Left ventricle myocardium inferior (tissue), 1 donor: ENCODE measurements around the gene CANT1. TPM values are rescaled to one million over a fixed set of nuclear protein-coding genes. Genes with fewer than 3 reads are reported as not detected.

Experiments
- DNase-seq: peaks from one replicate; pipeline ENCODE4 v3.0.0-alpha.2; 2020
- H3K27ac ChIP-seq: fragments of 200-600 bp; replicated peaks from 2 replicates; pipeline ENCODE4 v1.8.0; 2021
- H3K27me3 ChIP-seq: fragments of 200-600 bp; 2 replicates; pipeline ENCODE4 v1.8.0; 2021; ENCODE audit warnings: low read depth
- H3K36me3 ChIP-seq: fragments of 200-600 bp; 2 replicates; pipeline ENCODE4 v1.8.0; 2021
- H3K4me1 ChIP-seq: fragments of 200-600 bp; 2 replicates; pipeline ENCODE4 v1.8.0; 2021
- H3K4me3 ChIP-seq: fragments of 200-600 bp; 2 replicates; pipeline ENCODE4 v1.8.0; 2021; ENCODE audit warnings: mild to moderate bottlenecking, moderate library complexity
- H3K9me3 ChIP-seq: fragments of 200-600 bp; replicated peaks from 2 replicates; pipeline ENCODE4 v1.8.0; 2021
- intact Hi-C: fragments of 100-400 bp; cut with micrococcal nuclease; formaldehyde crosslinking; loops from one replicate; pipeline ENCODE4 v1.11.0; 2022
- total RNA-seq: library from RNA; stranded (reverse); fragmentation: NEBNext Ultra II Directional; extraction: Animal tissue kit (Norgen Biotek cat#: 25700); gene quantifications from one replicate; pipeline ENCODE4 v1.2.1, GENCODE V29; 2021
- TF ChIP-seq, protein P1 (sequence below): fragments of 200-600 bp; IDR thresholded peaks from 2 replicates; pipeline ENCODE4 v1.8.0; 2021; ENCODE audit warnings: antibody characterized with exemption, mild to moderate bottlenecking, borderline replicate concordance
- donor health status: DM: no; HTN: yes; CAD: no; lungs with severe emphysema.

Gene CANT1
- total RNA-seq, 1 donor from 2014 or later: 24.2 TPM

DNA sequence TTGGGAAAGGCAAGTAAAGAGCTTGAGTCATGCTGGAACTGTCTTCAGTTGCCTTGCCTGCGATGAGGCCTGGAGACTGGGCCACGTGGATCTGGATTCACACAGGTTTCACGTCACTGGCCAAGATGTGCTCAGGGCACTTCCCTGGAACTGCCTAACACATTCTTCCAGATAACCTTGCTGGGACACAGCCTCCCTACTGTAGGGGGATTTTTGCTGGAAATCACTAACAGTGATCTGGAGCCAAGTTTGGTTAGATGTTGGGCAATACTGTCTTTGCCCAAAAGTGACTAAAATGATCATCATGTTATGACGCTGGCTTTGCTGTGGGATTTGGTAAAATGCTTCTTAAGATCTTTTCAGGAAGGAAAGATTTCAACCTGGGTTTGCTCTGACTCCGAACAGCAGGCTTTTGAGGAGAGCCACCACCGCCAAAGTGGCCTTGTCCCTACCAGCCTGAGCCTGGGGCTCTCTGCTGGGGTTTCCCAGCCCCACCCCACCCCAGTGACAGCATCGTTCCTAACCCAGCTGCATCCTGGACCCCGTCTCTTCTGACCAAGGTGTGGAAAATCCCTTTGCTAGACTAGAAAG is 29.1 kb upstream of the CANT1 start:
- TF ChIP-seq, protein P1, sequence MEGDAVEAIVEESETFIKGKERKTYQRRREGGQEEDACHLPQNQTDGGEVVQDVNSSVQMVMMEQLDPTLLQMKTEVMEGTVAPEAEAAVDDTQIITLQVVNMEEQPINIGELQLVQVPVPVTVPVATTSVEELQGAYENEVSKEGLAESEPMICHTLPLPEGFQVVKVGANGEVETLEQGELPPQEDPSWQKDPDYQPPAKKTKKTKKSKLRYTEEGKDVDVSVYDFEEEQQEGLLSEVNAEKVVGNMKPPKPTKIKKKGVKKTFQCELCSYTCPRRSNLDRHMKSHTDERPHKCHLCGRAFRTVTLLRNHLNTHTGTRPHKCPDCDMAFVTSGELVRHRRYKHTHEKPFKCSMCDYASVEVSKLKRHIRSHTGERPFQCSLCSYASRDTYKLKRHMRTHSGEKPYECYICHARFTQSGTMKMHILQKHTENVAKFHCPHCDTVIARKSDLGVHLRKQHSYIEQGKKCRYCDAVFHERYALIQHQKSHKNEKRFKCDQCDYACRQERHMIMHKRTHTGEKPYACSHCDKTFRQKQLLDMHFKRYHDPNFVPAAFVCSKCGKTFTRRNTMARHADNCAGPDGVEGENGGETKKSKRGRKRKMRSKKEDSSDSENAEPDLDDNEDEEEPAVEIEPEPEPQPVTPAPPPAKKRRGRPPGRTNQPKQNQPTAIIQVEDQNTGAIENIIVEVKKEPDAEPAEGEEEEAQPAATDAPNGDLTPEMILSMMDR: no peak
- Histone ChIP-seq H3K36me3 (peaks cover 4% of the 10 kb centered on the region), H3K4me3 (no peak overlapping the region), H3K9me3 (no peaks in the 10 kb centered on the region), H3K27ac (peak overlapping the region; percentile 12), H3K4me1 (peaks cover 63% of the 10 kb centered on the region), H3K27me3 (no peaks in the 10 kb centered on the region)
- DNase-seq: no peak
- intact Hi-C loops: no loop called here

DNA sequence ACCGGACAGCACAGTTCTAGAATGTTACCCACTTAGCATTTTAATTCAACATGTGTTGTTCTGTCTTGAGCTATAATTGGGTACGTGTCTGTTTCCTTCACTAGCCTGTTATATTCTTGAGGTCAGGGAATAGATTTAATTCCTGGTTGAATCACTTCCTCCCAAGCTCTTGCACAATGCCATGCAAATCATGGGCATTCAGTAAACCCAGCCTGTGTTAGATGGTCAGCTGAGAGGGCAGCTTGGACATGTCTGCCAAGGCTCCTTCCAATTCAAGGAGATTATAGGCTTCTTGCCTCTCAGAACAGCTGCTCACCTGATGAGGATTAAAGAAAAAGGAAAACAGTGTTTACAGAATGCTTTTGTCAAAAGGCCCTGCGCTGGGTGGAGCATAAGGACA is 27.0 kb upstream of the CANT1 start:
- no peak for DNase-seq
- H3K36me3 ChIP-seq: peaks cover 4% of the 10 kb centered on the region
- intact Hi-C loops: no loop called here
- TF ChIP-seq, protein P1: no peak
- peaks cover 69% of the 10 kb centered on the region for H3K4me1 ChIP-seq
- H3K27ac ChIP-seq: peak overlapping the region; percentile 25
- no peaks in the 10 kb centered on the region for H3K9me3 ChIP-seq
- no peak overlapping the region for H3K4me3 ChIP-seq
- no peaks in the 10 kb centered on the region for H3K27me3 ChIP-seq

DNA sequence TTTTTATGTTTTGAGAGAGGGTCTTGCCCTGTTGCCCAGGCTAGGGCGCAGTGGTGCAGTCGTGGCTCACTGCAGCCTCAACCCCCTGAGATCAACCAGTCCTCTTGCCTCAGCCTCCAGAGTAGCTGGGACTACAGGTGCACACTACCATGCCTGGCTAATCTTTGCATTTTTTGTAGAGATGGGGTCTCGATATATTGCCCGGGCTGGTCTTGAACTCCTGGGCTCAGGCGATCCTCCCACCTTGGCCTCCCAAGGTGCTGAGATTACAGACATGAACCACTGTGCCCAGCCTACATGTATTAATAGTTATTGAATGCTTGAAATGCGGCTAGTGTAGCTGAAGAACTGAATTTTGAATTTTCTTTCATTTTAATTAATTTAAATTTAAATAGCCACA is 26.6 kb upstream of the CANT1 start:
- intact Hi-C loops: no loop called here
- Histone ChIP-seq H3K27ac (peak overlapping the region; percentile 25), H3K4me3 (no peak overlapping the region), H3K36me3 (peaks cover 4% of the 10 kb centered on the region), H3K9me3 (no peaks in the 10 kb centered on the region), H3K27me3 (no peaks in the 10 kb centered on the region), H3K4me1 (peaks cover 71% of the 10 kb centered on the region)
- no peak for DNase-seq
- TF ChIP-seq, protein P1: no peak

DNA sequence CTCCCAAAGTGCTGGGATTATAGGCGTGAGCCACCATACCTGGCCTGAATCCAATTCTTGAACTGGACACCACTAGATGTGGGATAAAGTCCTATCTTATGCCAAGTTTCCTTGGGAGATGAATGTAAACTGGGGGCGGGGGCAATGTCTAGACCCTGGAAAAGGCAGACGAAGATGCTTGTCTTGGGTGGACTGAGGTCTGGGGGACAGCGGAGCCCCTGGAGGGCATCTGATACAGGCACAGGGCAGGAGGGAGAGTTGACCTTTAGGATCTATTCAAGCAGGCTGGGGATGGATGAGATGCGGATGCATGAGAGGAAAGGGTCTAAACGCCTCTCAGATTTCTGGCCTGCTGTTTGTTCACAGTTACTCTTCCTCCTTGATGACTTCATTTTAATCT is 26.1 kb upstream of the CANT1 start:
- TF ChIP-seq, protein P1: no peak
- no peak for DNase-seq

DNA sequence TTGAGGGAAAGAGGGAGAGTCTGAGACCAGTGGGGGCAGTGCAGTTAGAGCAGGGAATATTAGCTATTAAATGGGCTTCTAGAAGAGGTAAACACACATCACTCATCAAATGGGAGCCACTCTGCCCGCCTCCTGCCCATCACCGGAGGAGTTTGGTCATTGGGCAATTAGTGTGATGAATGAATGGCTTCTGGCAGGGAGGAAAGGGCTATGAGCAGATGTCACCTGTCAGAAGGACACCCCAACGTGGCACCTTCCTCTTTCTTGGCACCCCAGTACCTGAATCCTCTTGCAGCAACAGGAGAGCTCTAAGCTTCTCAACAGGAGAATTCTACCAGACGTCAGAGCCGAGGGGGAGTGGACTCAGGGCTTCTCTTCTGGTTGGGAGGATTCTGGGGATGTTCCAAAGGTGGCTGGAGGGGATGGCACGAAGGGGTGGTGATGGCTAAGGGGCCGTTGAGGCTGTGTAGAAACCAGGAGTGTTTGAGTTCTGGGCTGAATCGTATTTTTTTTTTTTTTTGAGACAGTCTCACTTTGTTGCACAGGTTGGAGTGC is 25.4 kb upstream of the CANT1 start:
- Histone ChIP-seq H3K36me3 (peaks cover 4% of the 10 kb centered on the region), H3K27ac (peak overlapping the region; percentile 78), H3K4me1 (peaks cover 72% of the 10 kb centered on the region), H3K27me3 (no peaks in the 10 kb centered on the region), H3K9me3 (no peaks in the 10 kb centered on the region), H3K4me3 (no peak overlapping the region)
- TF ChIP-seq, protein P1: no peak
- no peak for DNase-seq
- intact Hi-C loops: no loop called here

More for the DNA sequence above, 26.1 kb upstream of the CANT1 start:
- Histone ChIP-seq H3K9me3 (no peaks in the 10 kb centered on the region), H3K4me1 (peaks cover 71% of the 10 kb centered on the region), H3K36me3 (peaks cover 4% of the 10 kb centered on the region), H3K4me3 (no peak overlapping the region), H3K27me3 (no peaks in the 10 kb centered on the region), H3K27ac (no peak overlapping the region)
- intact Hi-C loops: no loop called here
